NT2/D1 (cell line): ENCODE measurements around the gene SAE1.
"Not testable (repeated sequence)": the region's sequence is repeated elsewhere in the genome, so short reads cannot be mapped to it uniquely, and the experiment has no call there.

Experiments used
- SUZ12 ChIP-seq: IDR thresholded peaks from 2 replicates; pipeline ENCODE4 v1.6.1; 2011; ENCODE audit not compliant: insufficient read length, insufficient read depth; ENCODE audit errors: extremely low read depth
- YY1 ChIP-seq: IDR thresholded peaks from 2 replicates; pipeline ENCODE4 v1.6.1; 2011; ENCODE audit not compliant: insufficient read length, insufficient read depth
- ZNF274 ChIP-seq: IDR thresholded peaks from 2 replicates; pipeline ENCODE4 v1.6.1; 2011; ENCODE audit warnings: mild to moderate bottlenecking, low read depth, low read length

- not testable (repeated sequence) for TF ChIP-seq ZNF274, SUZ12, YY1
These were observed 10.6 kb downstream of the SAE1 start for GRCh38 chr19:47141252-47141651.
